ENCODE measurements around the gene MLXIP.

DNA sequence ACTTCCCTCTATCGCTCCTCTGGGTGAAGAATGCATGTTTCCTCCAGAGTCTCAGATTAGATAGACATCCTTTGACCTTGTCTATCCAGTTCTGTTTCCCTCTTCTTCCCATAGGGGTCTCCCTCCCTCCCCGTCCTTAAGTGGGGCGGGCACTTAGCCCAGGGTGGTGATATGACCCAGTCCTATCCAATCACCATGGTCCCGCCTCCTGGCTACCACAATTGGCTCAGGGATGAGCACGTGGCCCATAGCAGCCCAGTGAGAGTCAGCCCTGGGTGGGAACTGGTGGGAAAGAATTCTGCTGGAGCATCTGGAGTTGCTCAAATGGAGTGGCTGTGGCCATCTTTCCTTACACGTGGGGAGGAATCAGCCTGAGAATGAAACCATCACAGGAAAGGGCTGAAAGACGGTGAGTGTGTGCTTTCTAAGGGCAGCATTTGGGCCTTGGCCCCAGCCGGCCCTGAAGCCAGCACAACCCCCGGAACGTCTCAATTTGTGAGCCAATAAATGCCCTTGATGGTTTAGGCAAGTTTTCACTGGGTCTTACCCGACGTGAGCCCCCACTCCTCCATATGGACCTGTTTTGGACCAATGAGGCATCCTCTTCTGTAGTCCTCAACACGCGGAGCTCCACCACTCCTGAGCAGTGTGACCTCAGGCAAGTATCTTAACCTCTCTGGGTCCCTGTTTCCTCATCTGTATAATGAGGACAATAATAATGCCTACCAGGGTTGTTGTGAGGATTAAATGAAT is 14.4 kb upstream of the MLXIP start:
- TF ChIP-seq EZH2 (optimal IDR thresholded peaks at IDR 0.05; ENCODE audit: low read depth, low read length), result no peak
- peak; percentile 33 for TF ChIP-seq CTCF (IDR thresholded peaks at IDR 0.05; ENCODE audit: low read length)

All from MM.1S (cell line).